ENCODE data around the gene NAP1L5.

GRCh38 chr4:88690355-88690754 lies 7.3 kb downstream of the NAP1L5 start:
- no peak for TF ChIP-seq CTCF (CRISPR knock-in tag; IDR thresholded peaks at IDR 0.05)
- TF ChIP-seq EZH2 (conservative IDR thresholded peaks at IDR 0.05; ENCODE audit: low read depth, low read length), result no peak
- TF ChIP-seq HNF4G (IDR thresholded peaks at IDR 0.05; ENCODE audit: borderline replicate concordance, low read depth, low read length), result no peak
- TF ChIP-seq HNF4G (CRISPR knock-in tag; IDR thresholded peaks at IDR 0.05; ENCODE audit: borderline replicate concordance, low read depth), result no peak
- no peak for TF ChIP-seq ATF5 (CRISPR knock-in tag; IDR thresholded peaks at IDR 0.05; ENCODE audit: low read depth)
- TF ChIP-seq DDIT3 (CRISPR knock-in tag; IDR thresholded peaks at IDR 0.05), result no peak
- TF ChIP-seq MXD3 (CRISPR knock-in tag; IDR thresholded peaks at IDR 0.05), result no peak
- TF ChIP-seq ELF4 (CRISPR knock-in tag; IDR thresholded peaks at IDR 0.05; ENCODE audit: borderline replicate concordance), result no peak
- TF ChIP-seq AFF4 (CRISPR knock-in tag; IDR thresholded peaks at IDR 0.05), result no peak
- no peak for TF ChIP-seq REST (IDR thresholded peaks at IDR 0.05; ENCODE audit: borderline replicate concordance in 1 of 2, low read depth in 1 of 2, low read length in 2 of 2)
- no peak for TF ChIP-seq ZNF576 (CRISPR knock-in tag; IDR thresholded peaks at IDR 0.05)
- TF ChIP-seq E2F5 (CRISPR knock-in tag; conservative IDR thresholded peaks at IDR 0.05), result no peak
- no peak for TF ChIP-seq ETV6 (CRISPR knock-in tag; conservative IDR thresholded peaks at IDR 0.05)
- no peak for TF ChIP-seq SMC3 (IDR thresholded peaks at IDR 0.05; ENCODE audit: low read length)

Data from HepG2 (cell line).